Transverse colon (tissue), 4 donors: ENCODE measurements around the gene GAS2L2. TPM values are rescaled to one million over a fixed set of nuclear protein-coding genes. Genes with fewer than 3 reads are reported as not detected.

Experiments
- DNase-seq: peaks from one replicate; pipeline ENCODE4 v3.0.0-alpha.2; 2019
- H3K27ac ChIP-seq, 4 donors: fragments of 200-600 bp; sonication (generic); 2 replicates each; pipeline ENCODE4 v1.5.1; 2016 to 2018; ENCODE audit warnings: inconsistent platforms in 4 of 4
- H3K27me3 ChIP-seq: fragments of 200-600 bp; sonication (generic); 2 replicates; pipeline ENCODE4 v1.5.1; 2017; ENCODE audit warnings: inconsistent platforms
- H3K36me3 ChIP-seq, 4 donors: fragments of 200-600 bp; sonication (generic); 2 replicates each; pipeline ENCODE4 v1.5.1; 2017 to 2019; ENCODE audit warnings: inconsistent platforms in 4 of 4
- H3K4me1 ChIP-seq, 4 donors: fragments of 200-600 bp; sonication (generic); 2 replicates each; pipeline ENCODE4 v1.5.1; 2017 to 2020; ENCODE audit warnings: inconsistent platforms in 4 of 4
- H3K4me3 ChIP-seq, 4 donors: fragments of 200-600 bp; sonication (generic); 1 replicate in 1 of 4; 2 replicates in 3 of 4; pipeline versions ENCODE4 v1.5.1 to v1.6.1; 2017 to 2019; ENCODE audit warnings: inconsistent platforms in 4 of 4
- H3K9me3 ChIP-seq, 2 donors: fragments of 200-600 bp; sonication (generic); 2 replicates each; pipeline ENCODE4 v1.5.1; 2017 to 2019; ENCODE audit warnings: inconsistent platforms in 2 of 2
- CTCF ChIP-seq, 5 experiments: fragments of 200-600 bp in 3 of 5; fragments of 450-650 bp in 2 of 5; sonication (generic) in 3 of 5; IDR thresholded peaks; 1 replicate in 2 of 5; 2 replicates in 3 of 5; pipeline ENCODE4 v1.5.1; 2016 to 2017; ENCODE audit warnings: antibody characterized with exemption in 5 of 5, inconsistent platforms in 3 of 5, mild to moderate bottlenecking in 2 of 5, moderate library complexity in 1 of 5
- EP300 ChIP-seq: sonication (generic); formaldehyde crosslinking; IDR thresholded peaks from one replicate; pipeline ENCODE4 v1.6.1; 2017; ENCODE audit warnings: antibody characterized with exemption, low read depth
- POLR2A ChIP-seq: fragments of 450-650 bp; IDR thresholded peaks from one replicate; pipeline ENCODE4 v1.6.1; 2016; ENCODE audit warnings: antibody characterized with exemption, mild to moderate bottlenecking, moderate library complexity
- POLR2AphosphoS5 ChIP-seq, 3 donors: sonication (generic); formaldehyde crosslinking; IDR thresholded peaks; one replicate each; pipeline ENCODE4 v1.6.1; 2016; ENCODE audit warnings: antibody characterized with exemption in 3 of 3
- WGBS, 2 donors: methylation state at CpG; one replicate each; pipeline ENCODE4 v1.1.5; 2018; ENCODE audit warnings: low coverage in 1 of 2; 5-methylcytosine and 5-hydroxymethylcytosine counted together
- in situ Hi-C, 4 donors: fragments of 200-750 bp; cut with MboI; loops; one replicate each; pipeline versions ENCODE4 v1.15.0 to v1.15.1; 2017; ENCODE audit warnings: low sequenced_read_pairs in 3 of 4, low pct_ligation_motif_present in 1 of 4, low pct_unique_long_range_greater_than_20kb in 1 of 4
- intact Hi-C: fragments of 100-400 bp; cut with DNase I; formaldehyde crosslinking; loops from one replicate; pipeline ENCODE4 v1.15.1; 2023; ENCODE audit warnings: low total_unique reads
- total RNA-seq, 4 donors: library from RNA; depleted of rRNA; stranded (reverse); fragments of >200 nt; gene quantifications; one replicate each; pipeline ENCODE4 v1.1.0, GENCODE V29; 2016

Gene GAS2L2
- total RNA-seq, 4 donors from 2014 or later: not detected

- peaks cover 0 to 7% (median 5%) of the 10 kb centered on the region in 4 donors for H3K4me1 ChIP-seq
- WGBS, 2 donors: 33% methylated on average over 3 to 55 of the region's 73 CpGs
- in situ Hi-C loops (loop anchor here (10.0 to 25.0 kb wide), 4 partner anchors 129 to 604 kb away; partner anchors contain the start of genes NLE1 (in 1 of the 4) and UNC45B (in 1 of the 4)), intact Hi-C loops (loop anchor here (10.0 kb wide), 2 partner anchors 46 to 126 kb away; no protein-coding TSS in a partner anchor)
- H3K27me3 ChIP-seq: peaks cover 43% of the 10 kb centered on the region
- H3K36me3 ChIP-seq: no peaks in the 10 kb centered on the region
- no peak for DNase-seq
- TF ChIP-seq POLR2AphosphoS5 (IDR thresholded peaks at IDR 0.05) (no peak), CTCF (IDR thresholded peaks at IDR 0.05) (no peak), EP300 (no peak), POLR2A (no peak)
- H3K9me3 ChIP-seq: no peaks in the 10 kb centered on the region
- no peak overlapping the region for H3K27ac ChIP-seq
- peak overlapping the region in 1 of 4 donors; percentile 19 for H3K4me3 ChIP-seq
Measured at GRCh38 chr17:35740997-35741931, 11.8 kb downstream of the GAS2L2 start.

- no peak for TF ChIP-seq CTCF (IDR thresholded peaks at IDR 0.05)
- TF ChIP-seq EP300: no peak
- TF ChIP-seq POLR2AphosphoS5 (IDR thresholded peaks at IDR 0.05): no peak
- TF ChIP-seq POLR2A: no peak
- no peak overlapping the region for H3K4me3 ChIP-seq
- peaks cover 43% of the 10 kb centered on the region for H3K27me3 ChIP-seq
- peaks cover 0 to 7% (median 5%) of the 10 kb centered on the region in 4 donors for H3K4me1 ChIP-seq
- no peak overlapping the region for H3K27ac ChIP-seq
- no peak for DNase-seq
- H3K9me3 ChIP-seq: no peaks in the 10 kb centered on the region
- in situ Hi-C loops: loop anchor here (10.0 to 25.0 kb wide), 4 partner anchors 128 to 603 kb away; partner anchors contain the start of genes NLE1 (in 1 of the 4) and UNC45B (in 1 of the 4)
- intact Hi-C loops: loop anchor here (10.0 kb wide), 2 partner anchors 45 to 125 kb away; no protein-coding TSS in a partner anchor
- no peaks in the 10 kb centered on the region for H3K36me3 ChIP-seq
- 81% methylated on average over 7 of the region's 7 CpGs; no CpG with 5 or more reads in 1 of the 2 donors for WGBS, 2 donors
Measured at GRCh38 chr17:35740216-35740615, 12.8 kb downstream of the GAS2L2 start.

- DNase-seq: no peak
- Histone ChIP-seq H3K27ac (no peak overlapping the region), H3K36me3 (no peaks in the 10 kb centered on the region), H3K27me3 (peaks cover 38% of the 10 kb centered on the region), H3K9me3 (no peaks in the 10 kb centered on the region), H3K4me3 (no peak overlapping the region), H3K4me1 (peaks cover 0 to 7% (median 5%) of the 10 kb centered on the region in 4 donors)
- 86 to 87% methylated on average over 3 to 5 of the region's 5 CpGs for WGBS, 2 donors
- intact Hi-C loops (no loop called here), in situ Hi-C loops (loop anchor here (25.0 kb wide), 3 partner anchors 126 to 601 kb away; partner anchors contain the start of genes NLE1 (in 1 of the 4) and UNC45B (in 1 of the 4))
- TF ChIP-seq CTCF (IDR thresholded peaks at IDR 0.05) (no peak), POLR2A (no peak), POLR2AphosphoS5 (IDR thresholded peaks at IDR 0.05) (no peak), EP300 (no peak)
Measured at GRCh38 chr17:35738519-35739133, 14.4 kb downstream of the GAS2L2 start.

- H3K36me3 ChIP-seq: no peaks in the 10 kb centered on the region
- H3K27ac ChIP-seq: no peak overlapping the region
- no peak for DNase-seq
- 92% methylated on average over 5 of the region's 5 CpGs; no CpG with 5 or more reads in 1 of the 2 donors for WGBS, 2 donors
- in situ Hi-C loops (loop anchor here (25.0 kb wide), 3 partner anchors 124 to 599 kb away; partner anchors contain the start of genes NLE1 (in 1 of the 4) and UNC45B (in 1 of the 4)), intact Hi-C loops (no loop called here)
- no peak overlapping the region for H3K4me3 ChIP-seq
- H3K4me1 ChIP-seq: peaks cover 1 to 11% (median 8%) of the 10 kb centered on the region in 4 donors
- H3K9me3 ChIP-seq: no peaks in the 10 kb centered on the region
- peaks cover 26% of the 10 kb centered on the region for H3K27me3 ChIP-seq
- TF ChIP-seq EP300 (no peak), CTCF (IDR thresholded peaks at IDR 0.05) (no peak), POLR2A (no peak), POLR2AphosphoS5 (IDR thresholded peaks at IDR 0.05) (no peak)
Measured at GRCh38 chr17:35736236-35736635, 16.8 kb downstream of the GAS2L2 start.
